ENCODE measurements around the gene CMKLR1.

CMKLR1 gene

GRCh38 chr12:108361606-108362005 is 22.5 kb upstream of the CMKLR1 start:
- no peak for DNase-seq (ENCODE audit: low read depth in 2 of 2)

DNA sequence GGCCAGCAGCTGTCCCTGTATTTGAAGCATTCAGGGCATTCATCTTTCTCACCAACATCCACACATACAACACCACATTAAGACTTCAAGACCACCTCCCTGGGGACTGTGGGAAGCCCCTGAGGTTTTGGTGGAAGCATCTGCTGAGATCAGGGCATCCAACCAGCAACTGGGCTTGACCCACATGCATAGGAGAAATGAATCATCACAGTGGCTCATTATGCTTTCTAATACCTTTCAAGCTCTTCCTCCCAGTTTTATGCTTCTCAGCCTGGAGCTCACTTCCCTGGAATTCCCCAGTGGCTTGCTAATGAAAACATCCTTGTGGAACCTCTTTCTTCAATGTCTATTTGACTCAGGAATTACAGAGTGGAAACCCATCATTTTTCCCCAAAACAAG is 21.4 kb upstream of the CMKLR1 start:
- DNase-seq (ENCODE audit: low read depth in 2 of 2), result peak; percentile 30

- no peak for DNase-seq (ENCODE audit: low read depth in 2 of 2)
These were observed 20.9 kb upstream of the CMKLR1 start for GRCh38 chr12:108360057-108360456.

GRCh38 chr12:108358580-108358965 is 19.5 kb upstream of the CMKLR1 start:
- no peak for DNase-seq (ENCODE audit: low read depth in 2 of 2)

GRCh38 chr12:108357834-108358579 is 18.9 kb upstream of the CMKLR1 start:
- DNase-seq (ENCODE audit: low read depth in 2 of 2), result no peak

- DNase-seq (ENCODE audit: low read depth in 2 of 2), result no peak
These were observed 18.0 kb upstream of the CMKLR1 start for GRCh38 chr12:108356835-108357806.

GRCh38 chr12:108355069-108355468 is 16.0 kb upstream of the CMKLR1 start:
- DNase-seq (ENCODE audit: low read depth in 2 of 2), result no peak

- no peak for DNase-seq (ENCODE audit: low read depth in 2 of 2)
These were observed 13.5 kb upstream of the CMKLR1 start for GRCh38 chr12:108352591-108352990.

DNA sequence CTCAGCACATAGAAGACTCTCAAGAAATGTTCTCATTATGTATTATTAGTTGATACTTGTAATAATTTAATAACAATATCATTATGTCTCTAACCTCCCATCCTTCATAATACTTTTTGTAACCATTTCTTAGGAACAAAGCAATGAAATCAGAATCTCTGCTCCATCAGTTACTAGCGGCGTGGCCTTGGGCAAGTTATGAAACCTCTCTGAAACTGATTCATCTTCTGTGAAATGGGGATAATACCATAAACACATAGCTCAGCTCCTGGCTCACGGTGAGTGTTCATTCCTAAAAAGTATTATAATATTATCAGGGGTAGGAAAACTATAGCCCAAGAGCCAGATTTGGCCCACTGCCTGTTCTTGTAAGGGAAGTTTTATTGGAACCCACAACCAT is 11.4 kb upstream of the CMKLR1 start:
- no peak for DNase-seq (ENCODE audit: low read depth in 2 of 2)

DNA sequence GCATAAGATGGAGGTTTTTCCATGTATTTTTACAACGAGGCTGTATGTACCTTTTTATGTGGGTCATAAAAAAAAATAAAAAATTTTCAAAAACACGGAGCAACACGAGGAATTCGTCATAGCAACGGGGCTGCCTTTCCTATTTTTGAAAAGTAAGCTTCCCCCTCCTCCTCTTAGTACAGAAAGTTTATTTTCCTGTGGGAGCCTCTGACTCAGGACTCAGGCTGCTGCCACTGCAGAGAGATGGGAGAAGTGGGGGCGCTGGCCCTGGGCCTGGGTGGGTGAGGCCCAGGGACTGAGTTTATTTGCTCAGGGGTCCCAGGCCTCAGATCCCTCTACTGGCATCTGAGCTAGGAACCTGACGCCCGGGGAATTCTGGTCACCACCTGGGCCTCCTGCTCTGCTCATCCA is 10.2 kb upstream of the CMKLR1 start:
- no peak for DNase-seq (ENCODE audit: low read depth in 2 of 2)

DNA sequence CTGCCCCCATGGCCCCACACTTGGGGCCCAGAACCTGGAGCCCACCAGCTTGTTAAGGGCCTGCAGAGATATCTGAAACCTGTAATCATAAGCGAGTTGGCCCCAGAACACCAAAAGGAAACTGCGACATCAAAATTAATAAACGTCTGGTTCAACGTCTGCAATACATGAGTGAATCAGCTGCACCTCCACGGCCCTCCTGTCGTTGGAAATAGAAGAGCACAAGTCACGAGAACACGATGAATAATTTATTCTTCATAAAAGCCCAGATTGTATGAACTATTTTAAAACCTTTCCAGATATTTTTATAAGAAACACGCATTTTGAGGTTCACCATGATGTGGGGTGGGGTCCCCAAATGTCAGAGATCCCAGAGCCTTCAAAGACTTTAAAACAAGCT is 9.7 kb upstream of the CMKLR1 start:
- no peak for DNase-seq (ENCODE audit: low read depth in 2 of 2)

DNA sequence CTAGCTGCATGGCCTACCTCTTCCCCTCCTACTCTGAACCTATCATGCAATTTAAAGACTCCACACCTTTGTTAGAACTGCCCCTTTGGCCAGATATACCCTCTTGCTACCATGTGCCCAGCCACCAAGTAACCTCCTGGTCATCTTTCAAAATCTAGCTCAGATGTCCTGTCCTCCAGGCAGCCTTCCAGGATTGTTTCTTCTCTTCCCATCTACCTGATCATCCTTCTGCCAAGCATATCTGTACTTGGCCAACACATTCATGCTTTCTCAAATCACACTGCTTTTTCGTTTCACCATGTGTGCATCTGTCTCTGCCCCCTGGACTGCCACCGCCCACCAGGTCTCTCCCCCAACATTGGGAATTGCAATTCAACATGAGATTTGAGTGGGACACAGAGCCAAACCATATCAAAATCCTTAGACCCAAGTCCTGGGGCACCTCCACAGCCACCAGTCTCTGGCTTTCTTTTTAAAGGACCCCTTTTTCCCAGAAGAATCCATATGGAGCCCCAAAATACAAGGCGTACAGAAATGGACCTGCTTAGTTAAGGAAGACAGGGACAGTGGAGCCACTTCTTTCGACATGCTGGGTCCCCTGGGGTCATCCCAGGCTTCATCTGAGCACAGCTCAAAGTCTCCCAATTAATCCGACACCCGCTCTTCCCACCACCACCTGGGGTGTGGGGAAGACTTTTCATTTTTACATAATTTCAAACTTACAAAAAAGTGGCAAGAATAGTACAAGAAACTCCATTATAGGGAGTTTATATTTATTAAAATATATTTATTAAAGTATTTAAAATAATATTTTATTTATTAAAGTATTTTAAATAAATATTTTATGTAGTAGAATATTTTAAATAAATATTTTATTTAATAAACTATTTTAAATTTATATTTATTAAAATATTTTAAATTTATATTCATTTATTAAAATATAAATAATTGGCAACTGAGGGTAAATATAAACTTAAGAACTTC is 7.9 kb upstream of the CMKLR1 start:
- no peak for DNase-seq (ENCODE audit: low read depth in 2 of 2)

GRCh38 chr12:108345716-108346633 is 6.9 kb upstream of the CMKLR1 start:
- no peak for DNase-seq (ENCODE audit: low read depth in 2 of 2)

- DNase-seq (ENCODE audit: low read depth in 2 of 2), result no peak
These were observed 3.9 kb upstream of the CMKLR1 start for GRCh38 chr12:108342985-108343384.

GRCh38 chr12:108341854-108342847 is 3.0 kb upstream of the CMKLR1 start:
- DNase-seq (ENCODE audit: low read depth in 2 of 2), result no peak

- no peak for DNase-seq (ENCODE audit: low read depth in 2 of 2)
These were observed 2.2 kb upstream of the CMKLR1 start for GRCh38 chr12:108341356-108341755.

DNA sequence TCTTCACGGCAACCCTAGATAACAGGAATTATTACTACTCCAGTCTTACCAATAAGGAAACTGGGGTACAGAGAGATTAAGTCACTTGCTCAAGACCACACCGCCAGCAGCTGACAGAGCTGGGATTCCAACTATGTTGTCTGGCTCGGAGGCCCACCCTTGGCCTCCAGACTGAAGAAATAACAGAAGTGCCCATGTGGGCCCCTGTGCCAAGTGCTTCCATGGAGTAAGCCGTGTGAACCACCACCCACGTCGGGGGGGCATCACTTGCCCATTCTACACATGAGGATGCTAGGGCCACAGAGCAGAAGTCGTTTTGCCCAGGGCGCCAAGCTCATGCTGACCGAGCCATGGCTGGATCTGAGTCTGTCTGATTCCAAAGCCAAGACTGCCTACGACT is 926 bp upstream of the CMKLR1 start:
- no peak for DNase-seq (ENCODE audit: low read depth in 2 of 2)

GRCh38 chr12:108337235-108338223 is 1.6 kb downstream of the CMKLR1 start:
- DNase-seq (ENCODE audit: low read depth in 2 of 2), result no peak

Measured in fibroblast of skin of left quadriceps (primary cell).